ENCODE measurements around the gene TCP10L. TPM values are rescaled to one million over a fixed set of nuclear protein-coding genes. Genes with fewer than 3 reads are reported as not detected.

The TCP10L gene
- total and polyA plus RNA-seq, 3 experiments from 2014 or later = 0.43 TPM; not detected in 2

DNA sequence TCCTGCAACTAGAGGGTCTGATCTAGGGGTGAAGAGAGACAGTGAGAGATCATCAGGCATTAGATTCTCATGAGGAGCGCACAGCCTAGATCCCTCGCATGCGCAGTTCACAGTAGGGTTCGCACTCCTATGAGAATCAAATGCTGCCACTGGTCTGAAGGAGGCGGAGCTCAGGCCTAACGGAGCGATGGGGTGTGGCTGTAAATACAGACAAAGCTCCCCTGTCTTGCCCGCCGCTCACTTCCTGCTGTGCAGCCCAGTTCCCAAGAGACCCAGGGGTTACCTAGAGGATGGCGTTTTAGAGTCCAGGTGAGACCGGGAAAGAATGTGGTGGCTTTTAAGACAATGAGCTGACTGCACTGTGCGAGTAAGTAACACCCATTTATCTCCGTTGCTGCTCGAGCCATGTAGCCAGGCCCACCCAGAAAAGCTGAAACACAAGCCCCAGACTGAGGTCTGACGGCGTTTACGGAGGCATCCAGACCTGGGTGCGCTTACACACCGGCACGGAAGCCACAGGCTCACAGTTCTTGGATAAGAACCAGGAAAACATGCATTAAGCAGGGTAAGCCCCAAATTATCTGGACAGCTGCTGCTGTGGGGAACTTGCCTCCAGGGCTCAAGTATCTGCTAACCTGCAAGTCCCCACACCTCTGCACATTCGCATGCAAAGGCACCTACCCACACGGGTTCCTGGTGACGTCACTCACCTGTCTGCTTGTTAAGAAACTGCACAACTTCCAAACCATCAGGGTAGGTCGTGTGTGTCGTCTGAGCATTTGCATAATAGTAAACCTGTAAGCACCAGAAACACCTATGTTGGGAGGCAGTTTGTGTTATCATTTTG, 12.5 kb downstream of the TCP10L start:
- Mint-ChIP-seq H3K9me3 (no peaks in the 10 kb centered on the region), H3K27ac (no peak overlapping the region), H3K4me1 (peaks cover 24 to 34% (median 26%) of the 10 kb centered on the region in 3 donors), H3K4me3 (peak overlapping the region in 1 of 7 donors; percentile 45), H3K36me3 (peaks cover 0 to 8% (median 2%) of the 10 kb centered on the region in 3 donors), H3K27me3 (peaks cover 0 to 7% of the 10 kb centered on the region in 2 donors)
- ChIA-PET CTCF (no interaction called here), POLR2A (interaction anchor here (0.5 kb wide), 1 partner anchor 107 kb away, joined by 4 read pairs; no protein-coding TSS in a partner anchor)
- Histone ChIP-seq H3K4me1 (ENCODE audit: insufficient read depth, low read length) (no peaks in the 10 kb centered on the region), H3K4me3 (ENCODE audit: low read length) (no peak overlapping the region), H3K36me3 (ENCODE audit: insufficient read depth, low read length) (no peaks in the 10 kb centered on the region), H3K27ac (ENCODE audit: low read depth, low read length) (no peak overlapping the region), H3K9me3 (ENCODE audit: low read length) (no peaks in the 10 kb centered on the region), H3K27me3 (ENCODE audit: insufficient read depth, low read length, poor library complexity, severe bottlenecking) (no peaks in the 10 kb centered on the region)
- no peak for DNase-seq

- no peak for DNase-seq
- no peak overlapping the region for H3K27ac ChIP-seq (ENCODE audit: low read depth, low read length)
- peaks cover 3 to 25% (median 15%) of the 10 kb centered on the region in 3 donors for H3K36me3 Mint-ChIP-seq
- CTCF ChIA-PET = interaction anchor here (1.1 to 3.8 kb wide), 5 partner anchors 30 to 187 kb away, joined by 3 to 33 read pairs (median 22); partner anchors contain the start of gene CFAP298
- H3K4me1 ChIP-seq (ENCODE audit: insufficient read depth, low read length) = no peaks in the 10 kb centered on the region
- H3K27me3 ChIP-seq (ENCODE audit: insufficient read depth, low read length, poor library complexity, severe bottlenecking) = no peaks in the 10 kb centered on the region
- no peaks in the 10 kb centered on the region for H3K36me3 ChIP-seq (ENCODE audit: insufficient read depth, low read length)
- POLR2A ChIA-PET = interaction anchor here (0.6 to 2.6 kb wide), 4 partner anchors 30 to 178 kb away, joined by 3 to 29 read pairs (median 7); partner anchors contain the start of genes CFAP298 and EVA1C
- H3K9me3 ChIP-seq (ENCODE audit: low read length) = no peaks in the 10 kb centered on the region
- peak overlapping the region; percentile 87 to 98 (median 96) for H3K4me3 Mint-ChIP-seq
- peaks cover 26 to 30% (median 28%) of the 10 kb centered on the region in 3 donors for H3K4me1 Mint-ChIP-seq
- H3K27ac Mint-ChIP-seq = peak overlapping the region; percentile 50 to 97 (median 94)
- peaks cover 0 to 1% (median 0%) of the 10 kb centered on the region in 5 donors for H3K9me3 Mint-ChIP-seq
- peaks cover 1 to 6% of the 10 kb centered on the region in 2 donors for H3K27me3 Mint-ChIP-seq
- no peak overlapping the region for H3K4me3 ChIP-seq (ENCODE audit: low read length)
Observed at GRCh38 chr21:32570456-32570855, 14.9 kb downstream of the TCP10L start.

- peak overlapping the region; percentile 21 for H3K27ac ChIP-seq (ENCODE audit: low read depth, low read length)
- Mint-ChIP-seq H3K9me3 (peaks cover 0 to 10% (median 9%) of the 10 kb centered on the region in 5 donors), H3K4me1 (peaks cover 26 to 30% (median 28%) of the 10 kb centered on the region in 3 donors), H3K36me3 (peaks cover 9 to 28% (median 24%) of the 10 kb centered on the region in 3 donors), H3K27me3 (peaks cover 2 to 3% of the 10 kb centered on the region in 2 donors), H3K27ac (peak overlapping the region; percentile 89 to 97 (median 94)), H3K4me3 (peak overlapping the region; percentile 87 to 98 (median 96))
- no peaks in the 10 kb centered on the region for H3K27me3 ChIP-seq (ENCODE audit: insufficient read depth, low read length, poor library complexity, severe bottlenecking)
- no peaks in the 10 kb centered on the region for H3K4me1 ChIP-seq (ENCODE audit: insufficient read depth, low read length)
- H3K36me3 ChIP-seq (ENCODE audit: insufficient read depth, low read length) = no peaks in the 10 kb centered on the region
- ChIA-PET POLR2A (interaction anchor here (0.6 to 2.6 kb wide), 10 partner anchors 20 to 162 kb away, joined by 3 to 29 read pairs (median 4); partner anchors contain the start of genes CFAP298 and EVA1C), CTCF (interaction anchor here (0.7 to 3.8 kb wide), 25 partner anchors 9 to 291 kb away, joined by 3 to 33 read pairs (median 4); partner anchors contain the start of genes CFAP298, EVA1C and MIS18A)
- H3K9me3 ChIP-seq (ENCODE audit: low read length) = no peaks in the 10 kb centered on the region
- peak overlapping the region; percentile 79 for H3K4me3 ChIP-seq (ENCODE audit: low read length)
- DNase-seq = peak; percentile 71 to 89 (median 82)
Observed at GRCh38 chr21:32569261-32570230, 15.8 kb downstream of the TCP10L start.

DNA sequence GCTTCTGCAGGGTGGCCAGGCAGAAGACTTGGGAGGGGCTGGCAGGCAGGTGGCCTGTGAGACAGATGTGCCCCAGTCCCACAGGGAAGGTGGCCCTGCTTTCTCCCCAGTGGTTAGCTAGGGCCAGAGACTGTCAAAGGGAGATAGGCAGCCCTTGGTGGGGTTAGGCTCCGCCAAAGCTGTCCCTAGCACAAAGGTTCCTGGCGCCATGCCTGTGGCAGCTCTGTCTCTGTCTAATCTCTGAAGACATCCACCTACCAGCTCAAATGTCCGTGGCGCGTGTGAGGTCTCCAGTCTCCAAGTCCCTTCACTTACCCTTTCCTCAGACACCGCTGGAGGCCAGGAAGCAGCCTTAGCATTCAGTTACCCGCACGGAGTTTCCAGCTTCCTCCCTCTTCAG, 17.7 kb downstream of the TCP10L start:
- DNase-seq = no peak
- peaks cover 0 to 12% (median 11%) of the 10 kb centered on the region in 5 donors for H3K9me3 Mint-ChIP-seq
- H3K4me3 Mint-ChIP-seq = peak overlapping the region in 1 of 7 donors; percentile 44
- no peaks in the 10 kb centered on the region for H3K9me3 ChIP-seq (ENCODE audit: low read length)
- H3K36me3 Mint-ChIP-seq = peaks cover 12 to 29% (median 26%) of the 10 kb centered on the region in 3 donors
- CTCF ChIA-PET = interaction anchor here (0.8 to 3.8 kb wide), 3 partner anchors 33 to 164 kb away, joined by 3 to 27 read pairs (median 4); no protein-coding TSS in a partner anchor
- peaks cover 1 to 3% of the 10 kb centered on the region in 2 donors for H3K27me3 Mint-ChIP-seq
- no peak overlapping the region for H3K4me3 ChIP-seq (ENCODE audit: low read length)
- no peak overlapping the region for H3K27ac ChIP-seq (ENCODE audit: low read depth, low read length)
- H3K27me3 ChIP-seq (ENCODE audit: insufficient read depth, low read length, poor library complexity, severe bottlenecking) = no peaks in the 10 kb centered on the region
- no peaks in the 10 kb centered on the region for H3K36me3 ChIP-seq (ENCODE audit: insufficient read depth, low read length)
- peaks cover 28 to 32% (median 28%) of the 10 kb centered on the region in 3 donors for H3K4me1 Mint-ChIP-seq
- no peak overlapping the region for H3K27ac Mint-ChIP-seq
- POLR2A ChIA-PET = no interaction called here
- H3K4me1 ChIP-seq (ENCODE audit: insufficient read depth, low read length) = no peaks in the 10 kb centered on the region

DNA sequence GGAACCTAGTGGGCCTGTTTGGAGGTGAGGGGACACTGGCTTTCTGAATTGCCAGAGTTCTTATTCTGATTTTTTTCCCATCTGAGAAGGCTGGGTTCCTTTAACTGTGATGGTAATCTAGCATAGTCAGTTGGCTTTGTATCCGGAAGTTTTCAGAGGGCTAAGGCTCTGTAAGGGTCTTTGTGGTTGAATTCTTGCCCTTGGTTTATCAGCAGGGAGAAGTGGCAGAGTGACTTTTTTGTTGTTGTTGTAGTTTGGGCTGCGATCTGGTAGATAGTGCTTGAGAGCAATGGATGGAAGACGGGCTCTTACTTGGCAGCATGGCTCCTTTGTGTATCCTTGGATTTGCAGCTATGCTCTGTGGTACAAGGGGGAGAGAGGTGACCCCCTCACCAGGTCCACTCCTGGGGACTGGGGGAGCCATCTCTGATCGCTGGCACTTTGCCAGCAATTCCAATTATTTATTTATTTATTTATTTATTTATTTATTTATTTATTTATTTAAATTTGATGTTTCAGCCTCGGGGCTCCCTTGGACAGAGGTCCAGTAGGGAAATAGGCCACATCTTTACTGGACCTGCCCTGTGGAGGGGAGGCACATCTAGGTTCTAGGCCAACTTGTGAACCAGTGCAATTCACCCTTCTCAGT, 18.5 kb downstream of the TCP10L start:
- H3K27ac Mint-ChIP-seq = peak overlapping the region in 4 of 8 donors; percentile 4 to 55 (median 11)
- H3K4me3 ChIP-seq (ENCODE audit: low read length) = no peak overlapping the region
- H3K27me3 Mint-ChIP-seq = peaks cover 1 to 3% of the 10 kb centered on the region in 2 donors
- peaks cover 12 to 29% (median 26%) of the 10 kb centered on the region in 3 donors for H3K36me3 Mint-ChIP-seq
- peak overlapping the region in 1 of 7 donors; percentile 88 for H3K4me3 Mint-ChIP-seq
- POLR2A ChIA-PET = no interaction called here
- H3K36me3 ChIP-seq (ENCODE audit: insufficient read depth, low read length) = no peaks in the 10 kb centered on the region
- CTCF ChIA-PET = interaction anchor here (1.2 kb wide), 1 partner anchor 163 kb away, joined by 4 read pairs; no protein-coding TSS in a partner anchor
- no peak overlapping the region for H3K27ac ChIP-seq (ENCODE audit: low read depth, low read length)
- peaks cover 0 to 12% (median 11%) of the 10 kb centered on the region in 5 donors for H3K9me3 Mint-ChIP-seq
- H3K27me3 ChIP-seq (ENCODE audit: insufficient read depth, low read length, poor library complexity, severe bottlenecking) = no peaks in the 10 kb centered on the region
- H3K4me1 ChIP-seq (ENCODE audit: insufficient read depth, low read length) = no peaks in the 10 kb centered on the region
- H3K9me3 ChIP-seq (ENCODE audit: low read length) = no peaks in the 10 kb centered on the region
- DNase-seq = no peak
- H3K4me1 Mint-ChIP-seq = peaks cover 28 to 40% (median 28%) of the 10 kb centered on the region in 3 donors

DNA sequence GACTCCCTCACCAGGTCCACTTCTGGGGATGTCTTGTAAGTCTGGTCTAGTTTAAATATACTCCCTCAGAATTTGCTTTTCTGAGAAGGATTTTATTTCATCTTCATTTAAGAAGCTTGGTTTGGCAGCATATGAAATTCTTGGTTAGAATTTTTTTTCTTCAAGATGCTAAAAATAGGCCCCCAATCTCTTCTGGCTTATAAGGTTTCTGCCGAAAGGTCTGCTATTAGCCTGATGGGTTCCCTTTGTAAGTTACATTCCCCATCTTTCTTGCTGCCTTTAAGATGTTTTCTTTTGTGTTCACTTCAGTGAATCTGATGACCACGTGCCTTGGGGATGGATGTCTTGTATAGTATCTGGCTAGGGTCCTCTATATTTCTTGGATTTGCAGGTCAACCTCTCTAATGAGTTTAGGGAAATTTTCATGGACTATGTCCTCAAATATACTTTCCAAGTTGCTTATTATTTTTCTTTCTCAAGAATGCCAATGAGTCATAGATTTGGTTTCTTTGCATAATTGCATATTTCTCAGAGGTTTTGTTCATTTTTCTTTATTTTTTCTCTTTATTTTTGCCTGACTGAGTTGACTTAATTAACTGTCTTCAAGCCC, 19.4 kb downstream of the TCP10L start:
- Mint-ChIP-seq H3K27me3 (peaks cover 1 to 3% of the 10 kb centered on the region in 2 donors), H3K36me3 (peaks cover 12 to 29% (median 26%) of the 10 kb centered on the region in 3 donors), H3K4me3 (no peak overlapping the region), H3K27ac (no peak overlapping the region), H3K4me1 (peaks cover 26 to 45% (median 27%) of the 10 kb centered on the region in 3 donors), H3K9me3 (peaks cover 0 to 12% (median 11%) of the 10 kb centered on the region in 5 donors)
- CTCF ChIA-PET = no interaction called here
- Histone ChIP-seq H3K4me1 (ENCODE audit: insufficient read depth, low read length) (no peaks in the 10 kb centered on the region), H3K27me3 (ENCODE audit: insufficient read depth, low read length, poor library complexity, severe bottlenecking) (no peaks in the 10 kb centered on the region), H3K27ac (ENCODE audit: low read depth, low read length) (no peak overlapping the region), H3K9me3 (ENCODE audit: low read length) (no peaks in the 10 kb centered on the region), H3K4me3 (ENCODE audit: low read length) (no peak overlapping the region), H3K36me3 (ENCODE audit: insufficient read depth, low read length) (no peaks in the 10 kb centered on the region)
- DNase-seq = no peak
- POLR2A ChIA-PET = no interaction called here

Data from CD8-positive, alpha-beta memory T cell (primary cell).